Mesothelial cell of epicardium (in vitro differentiated cells): ENCODE results near the gene SLC30A7. TPM values are rescaled to one million over a fixed set of nuclear protein-coding genes. Genes with fewer than 3 reads are reported as not detected.

ENCODE experiments used
- DNase-seq, 2 experiments: peaks; one replicate each; pipeline ENCODE4 v3.0.0; 2021; ENCODE audit warnings: low spot score in 2 of 2; ENCODE audit not compliant: unreplicated experiment in 2 of 2
- H3K27ac Mint-ChIP-seq: 2 replicates; pipeline ENCODE4 v1.8.0; 2021; ENCODE audit warnings: mixed read lengths
- H3K27me3 Mint-ChIP-seq: 2 replicates; pipeline ENCODE4 v1.8.0; 2021; ENCODE audit warnings: low read depth, mixed read lengths
- H3K36me3 Mint-ChIP-seq: 2 replicates; pipeline ENCODE4 v1.8.0; 2021; ENCODE audit warnings: mixed read lengths
- H3K4me1 Mint-ChIP-seq: 2 replicates; pipeline ENCODE4 v1.8.0; 2021; ENCODE audit warnings: mixed read lengths
- H3K4me3 Mint-ChIP-seq: 2 replicates; pipeline ENCODE4 v1.8.0; 2021; ENCODE audit warnings: mild to moderate bottlenecking, moderate library complexity, mixed read lengths
- H3K9me3 Mint-ChIP-seq: 2 replicates; pipeline ENCODE4 v1.8.0; 2021; ENCODE audit warnings: mixed read lengths
- CTCF ChIP-seq: fragments of 200-600 bp; sonication (generic); IDR thresholded peaks from one replicate; pipeline ENCODE4 v1.5.0; 2021; ENCODE audit warnings: antibody characterized with exemption; ENCODE audit not compliant: unreplicated experiment
- total RNA-seq: library from RNA; stranded (reverse); gene quantifications from 3 replicates; pipeline ENCODE4 v1.2.1, GENCODE V29; 2021

SLC30A7 gene
- total RNA-seq, 1 donor from 2014 or later: 43.5 TPM

GRCh38 chr1:100960098-100960497 lies 64.2 kb downstream of the SLC30A7 start:
- Mint-ChIP-seq H3K36me3 (peaks cover 19% of the 10 kb centered on the region), H3K9me3 (no peaks in the 10 kb centered on the region), H3K27ac (no peak overlapping the region), H3K27me3 (no peaks in the 10 kb centered on the region), H3K4me1 (peaks cover 2% of the 10 kb centered on the region), H3K4me3 (no peak overlapping the region)
- TF ChIP-seq CTCF: no peak
- DNase-seq: no peak

- Mint-ChIP-seq H3K4me1 (peaks cover 10% of the 10 kb centered on the region), H3K4me3 (no peak overlapping the region), H3K27me3 (no peaks in the 10 kb centered on the region), H3K27ac (no peak overlapping the region), H3K9me3 (no peaks in the 10 kb centered on the region), H3K36me3 (peaks cover 16% of the 10 kb centered on the region)
- no peak for DNase-seq
- no peak for TF ChIP-seq CTCF
These were observed 72.7 kb downstream of the SLC30A7 start for GRCh38 chr1:100968621-100969020.

- H3K27me3 Mint-ChIP-seq: no peaks in the 10 kb centered on the region
- no peak overlapping the region for H3K27ac Mint-ChIP-seq
- peaks cover 18% of the 10 kb centered on the region for H3K36me3 Mint-ChIP-seq
- TF ChIP-seq CTCF: no peak
- H3K4me3 Mint-ChIP-seq: no peak overlapping the region
- H3K9me3 Mint-ChIP-seq: no peaks in the 10 kb centered on the region
- DNase-seq: no peak
- peaks cover 10% of the 10 kb centered on the region for H3K4me1 Mint-ChIP-seq
These were observed 73.4 kb downstream of the SLC30A7 start for GRCh38 chr1:100969327-100969726.

- TF ChIP-seq CTCF: no peak
- H3K27me3 Mint-ChIP-seq: no peaks in the 10 kb centered on the region
- DNase-seq: no peak
- H3K9me3 Mint-ChIP-seq: no peaks in the 10 kb centered on the region
- peaks cover 20% of the 10 kb centered on the region for H3K36me3 Mint-ChIP-seq
- H3K27ac Mint-ChIP-seq: no peak overlapping the region
- H3K4me3 Mint-ChIP-seq: no peak overlapping the region
- H3K4me1 Mint-ChIP-seq: peaks cover 10% of the 10 kb centered on the region
These were observed 75.1 kb downstream of the SLC30A7 start for GRCh38 chr1:100971021-100971420.

- no peaks in the 10 kb centered on the region for H3K9me3 Mint-ChIP-seq
- DNase-seq: no peak
- H3K4me3 Mint-ChIP-seq: no peak overlapping the region
- peaks cover 16% of the 10 kb centered on the region for H3K4me1 Mint-ChIP-seq
- no peak overlapping the region for H3K27ac Mint-ChIP-seq
- H3K36me3 Mint-ChIP-seq: peaks cover 19% of the 10 kb centered on the region
- no peaks in the 10 kb centered on the region for H3K27me3 Mint-ChIP-seq
- no peak for TF ChIP-seq CTCF
These were observed 76.3 kb downstream of the SLC30A7 start for GRCh38 chr1:100972185-100972584.

GRCh38 chr1:100976936-100977335 lies 81.0 kb downstream of the SLC30A7 start:
- Mint-ChIP-seq H3K27me3 (no peaks in the 10 kb centered on the region), H3K27ac (peak overlapping the region; percentile 35), H3K4me3 (no peak overlapping the region), H3K36me3 (peaks cover 13% of the 10 kb centered on the region), H3K9me3 (no peaks in the 10 kb centered on the region), H3K4me1 (peaks cover 16% of the 10 kb centered on the region)
- no peak for DNase-seq
- no peak for TF ChIP-seq CTCF
